Body of pancreas (tissue), 4 donors: ENCODE measurements around the gene AK5.

ENCODE experiments used
- CTCF ChIP-seq, 7 experiments: fragments of 450-650 bp in 4 of 7; fragments of 200-600 bp in 3 of 7; sonication (generic) in 3 of 7; IDR thresholded peaks; one replicate each; pipeline ENCODE4 v1.5.1; 2016 to 2019; ENCODE audit warnings: antibody characterized with exemption in 7 of 7
- POLR2A ChIP-seq, 3 donors: fragments of 450-650 bp; IDR thresholded peaks; one replicate each; pipeline ENCODE4 v1.6.1; 2016; ENCODE audit warnings: antibody characterized with exemption in 3 of 3, mild to moderate bottlenecking in 2 of 3

GRCh38 chr1:77465139-77465538, 183.3 kb downstream of the AK5 start:
- no peak for TF ChIP-seq CTCF (IDR thresholded peaks at IDR 0.05)
- TF ChIP-seq POLR2A (IDR thresholded peaks at IDR 0.05), result no peak
